Gastrocnemius medialis (tissue), 4 donors: ENCODE results near the gene FADS3.

ENCODE experiments used
- POLR2A ChIP-seq, 2 donors: fragments of 450-650 bp; IDR thresholded peaks; one replicate each; pipeline ENCODE4 v1.6.1; 2017; ENCODE audit warnings: antibody characterized with exemption in 2 of 2, mild to moderate bottlenecking in 2 of 2, moderate library complexity in 2 of 2
- TF ChIP-seq, protein P1 (sequence below), 5 experiments: fragments of 450-650 bp in 3 of 5; fragments of 200-600 bp in 2 of 5; sonication (generic) in 2 of 5; IDR thresholded peaks in 4 of 5; conservative IDR thresholded peaks in 1 of 5; 1 replicate in 4 of 5; 2 replicates in 1 of 5; pipeline ENCODE4 v1.5.1; 2016 to 2019; ENCODE audit warnings: antibody characterized with exemption in 5 of 5, mild to moderate bottlenecking in 3 of 5, moderate library complexity in 3 of 5

DNA sequence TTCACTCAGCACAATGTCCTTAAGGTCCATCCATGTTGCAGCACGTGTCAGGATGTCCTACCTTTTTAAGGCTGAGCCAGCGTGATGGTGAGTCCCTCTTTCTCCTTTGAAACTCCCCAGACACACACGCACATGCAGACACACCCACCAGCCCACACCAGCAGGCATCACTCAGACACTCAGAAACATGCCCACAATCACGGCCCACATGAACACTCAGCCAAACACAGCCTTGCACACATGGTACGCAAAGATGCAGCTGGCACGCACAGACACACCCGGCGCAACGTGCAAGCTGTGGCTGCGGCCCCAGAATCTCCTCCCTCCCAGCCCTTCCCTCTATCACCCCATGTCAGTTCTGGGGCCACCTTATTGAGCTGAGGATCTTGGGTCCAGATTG lies 8.0 kb downstream of the FADS3 start:
- TF ChIP-seq, protein P1, sequence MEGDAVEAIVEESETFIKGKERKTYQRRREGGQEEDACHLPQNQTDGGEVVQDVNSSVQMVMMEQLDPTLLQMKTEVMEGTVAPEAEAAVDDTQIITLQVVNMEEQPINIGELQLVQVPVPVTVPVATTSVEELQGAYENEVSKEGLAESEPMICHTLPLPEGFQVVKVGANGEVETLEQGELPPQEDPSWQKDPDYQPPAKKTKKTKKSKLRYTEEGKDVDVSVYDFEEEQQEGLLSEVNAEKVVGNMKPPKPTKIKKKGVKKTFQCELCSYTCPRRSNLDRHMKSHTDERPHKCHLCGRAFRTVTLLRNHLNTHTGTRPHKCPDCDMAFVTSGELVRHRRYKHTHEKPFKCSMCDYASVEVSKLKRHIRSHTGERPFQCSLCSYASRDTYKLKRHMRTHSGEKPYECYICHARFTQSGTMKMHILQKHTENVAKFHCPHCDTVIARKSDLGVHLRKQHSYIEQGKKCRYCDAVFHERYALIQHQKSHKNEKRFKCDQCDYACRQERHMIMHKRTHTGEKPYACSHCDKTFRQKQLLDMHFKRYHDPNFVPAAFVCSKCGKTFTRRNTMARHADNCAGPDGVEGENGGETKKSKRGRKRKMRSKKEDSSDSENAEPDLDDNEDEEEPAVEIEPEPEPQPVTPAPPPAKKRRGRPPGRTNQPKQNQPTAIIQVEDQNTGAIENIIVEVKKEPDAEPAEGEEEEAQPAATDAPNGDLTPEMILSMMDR (IDR thresholded peaks at IDR 0.05 in 4 of 5, conservative IDR thresholded peaks at IDR 0.05 in 1 of 5): no peak
- TF ChIP-seq POLR2A (IDR thresholded peaks at IDR 0.05): no peak
